ENCODE results near the gene ADAMTSL3.

The ADAMTSL3 gene

DNA sequence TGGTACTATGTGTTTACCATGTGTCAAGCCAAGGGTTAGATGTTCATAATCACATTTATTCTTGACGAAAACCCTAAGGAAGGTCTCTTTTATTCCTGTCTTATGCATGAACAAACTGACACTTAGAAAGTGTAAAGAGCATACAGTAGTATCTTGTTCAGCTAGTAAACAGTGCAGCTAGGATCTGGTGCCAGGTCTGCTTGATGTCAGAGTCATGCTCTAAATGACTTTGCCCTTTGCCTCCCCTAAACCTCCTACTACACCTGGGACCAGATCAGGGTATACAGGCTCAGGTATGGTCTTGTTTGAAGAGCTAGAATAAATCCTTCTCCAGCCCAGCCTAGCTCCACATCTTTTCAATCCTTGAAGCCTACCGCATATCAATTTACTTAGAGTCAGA, 232.4 kb downstream of the ADAMTSL3 start:
- no peak for DNase-seq

DNA sequence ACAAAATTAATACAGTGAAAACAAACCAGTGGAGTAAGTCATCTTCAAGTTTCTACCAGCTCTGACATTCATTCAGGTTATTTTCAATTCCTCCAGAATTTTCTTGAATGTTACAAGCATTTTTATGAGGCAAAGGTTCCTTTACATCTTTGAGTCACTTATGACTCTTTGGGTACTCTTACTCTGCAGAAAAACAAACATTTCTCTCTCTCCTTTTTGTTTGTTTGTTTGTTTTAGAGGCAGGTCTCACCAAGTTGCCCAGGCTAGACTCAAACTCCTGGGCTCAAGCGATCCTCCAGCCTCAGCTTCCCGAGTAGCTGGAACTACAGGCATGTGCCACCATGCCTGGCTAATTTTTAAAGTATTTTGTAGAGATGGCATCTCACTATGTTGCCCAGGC, 233.5 kb downstream of the ADAMTSL3 start:
- no peak for DNase-seq

GRCh38 chr15:83887961-83888360, 234.0 kb downstream of the ADAMTSL3 start:
- DNase-seq: no peak

- DNase-seq: no peak
Observed at GRCh38 chr15:83889995-83890394, 236.1 kb downstream of the ADAMTSL3 start.

DNA sequence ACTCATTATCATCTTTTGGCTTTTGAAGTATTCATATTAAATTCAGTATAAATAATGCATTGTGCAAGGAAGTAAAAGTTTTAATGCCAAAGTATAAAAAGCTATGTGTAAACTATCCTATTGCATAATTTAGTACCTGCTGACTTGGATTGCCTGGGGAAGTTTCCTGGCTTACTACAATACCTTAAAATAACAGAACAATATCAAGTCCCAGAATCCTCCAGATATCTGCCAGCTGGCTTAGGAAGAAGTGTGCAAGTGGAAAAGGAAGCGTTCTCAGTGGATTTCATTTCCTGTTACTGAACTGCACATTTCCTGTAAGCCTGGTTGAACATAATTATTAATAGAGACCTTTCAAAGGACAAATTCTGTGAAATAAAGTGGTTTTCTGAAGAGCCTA, 236.7 kb downstream of the ADAMTSL3 start:
- no peak for DNase-seq

GRCh38 chr15:83892498-83892897, 238.6 kb downstream of the ADAMTSL3 start:
- no peak for DNase-seq

GRCh38 chr15:83893308-83893707, 239.4 kb downstream of the ADAMTSL3 start:
- DNase-seq: no peak

GRCh38 chr15:83897037-83897436, 243.1 kb downstream of the ADAMTSL3 start:
- DNase-seq: no peak

- no peak for DNase-seq
Observed at GRCh38 chr15:83898361-83898760, 244.4 kb downstream of the ADAMTSL3 start.

GRCh38 chr15:83899670-83900069, 245.7 kb downstream of the ADAMTSL3 start:
- no peak for DNase-seq

- no peak for DNase-seq
Observed at GRCh38 chr15:83904107-83905040, 250.5 kb downstream of the ADAMTSL3 start.

GRCh38 chr15:83905556-83906273, 251.8 kb downstream of the ADAMTSL3 start:
- DNase-seq: no peak

DNA sequence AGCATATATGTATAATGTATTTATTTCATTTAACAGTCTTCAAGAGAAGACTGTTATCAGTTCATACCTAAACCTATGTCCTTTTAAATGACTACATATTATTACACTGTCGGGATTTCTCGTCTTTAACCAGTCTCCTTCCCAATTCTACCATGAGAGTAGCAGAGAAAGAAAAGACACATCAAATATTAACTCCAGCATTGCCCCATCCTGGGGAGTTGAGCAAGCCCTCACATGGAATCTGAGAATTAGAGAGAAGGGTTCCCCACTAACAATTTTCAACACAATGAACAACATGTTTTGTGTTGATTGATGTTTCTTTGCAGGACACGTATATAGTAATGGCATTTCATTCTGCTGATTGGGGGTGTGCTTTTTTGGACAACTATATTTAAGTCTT, 257.4 kb downstream of the ADAMTSL3 start:
- DNase-seq: no peak

DNA sequence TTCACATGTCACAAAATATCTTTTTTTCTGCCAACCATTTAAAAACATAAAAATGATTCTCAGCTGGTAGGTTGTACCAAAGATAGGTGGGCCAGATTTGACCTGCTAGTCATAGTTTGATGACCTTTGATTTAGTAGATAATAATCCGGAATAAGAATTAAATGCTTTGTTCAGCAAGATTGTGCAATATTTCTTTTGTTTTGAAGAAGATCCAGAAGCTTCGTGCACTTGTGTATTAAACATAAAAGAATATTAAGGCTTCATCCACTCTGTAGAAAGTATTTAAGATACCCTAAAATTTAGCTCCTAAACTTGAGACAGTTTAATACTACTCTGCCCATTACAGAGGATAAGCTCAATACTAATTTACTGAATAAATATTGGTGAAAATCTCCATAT, 258.4 kb downstream of the ADAMTSL3 start:
- DNase-seq: no peak

DNA sequence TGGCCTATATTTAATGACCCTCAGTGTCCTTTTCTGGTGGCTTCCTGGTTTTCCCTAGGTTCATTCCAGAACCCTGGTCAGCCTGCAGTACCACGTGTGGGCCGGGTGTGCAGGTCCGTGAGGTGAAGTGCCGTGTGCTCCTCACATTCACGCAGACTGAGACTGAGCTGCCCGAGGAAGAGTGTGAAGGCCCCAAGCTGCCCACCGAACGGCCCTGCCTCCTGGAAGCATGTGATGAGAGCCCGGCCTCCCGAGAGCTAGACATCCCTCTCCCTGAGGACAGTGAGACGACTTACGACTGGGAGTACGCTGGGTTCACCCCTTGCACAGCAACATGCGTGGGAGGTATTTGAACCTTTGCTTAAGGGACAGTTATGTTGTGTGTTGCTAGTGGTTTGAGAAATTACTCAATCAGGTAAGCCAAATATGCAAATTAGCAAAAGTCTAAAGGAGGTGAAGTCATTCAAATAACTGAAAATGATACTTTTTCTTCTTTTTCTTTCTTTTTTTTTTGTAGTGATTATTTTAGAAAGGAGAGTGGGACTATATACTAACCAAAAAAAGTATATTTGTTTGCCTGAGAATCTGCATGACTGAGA, 259.2 kb downstream of the ADAMTSL3 start:
- DNase-seq: no peak

DNA sequence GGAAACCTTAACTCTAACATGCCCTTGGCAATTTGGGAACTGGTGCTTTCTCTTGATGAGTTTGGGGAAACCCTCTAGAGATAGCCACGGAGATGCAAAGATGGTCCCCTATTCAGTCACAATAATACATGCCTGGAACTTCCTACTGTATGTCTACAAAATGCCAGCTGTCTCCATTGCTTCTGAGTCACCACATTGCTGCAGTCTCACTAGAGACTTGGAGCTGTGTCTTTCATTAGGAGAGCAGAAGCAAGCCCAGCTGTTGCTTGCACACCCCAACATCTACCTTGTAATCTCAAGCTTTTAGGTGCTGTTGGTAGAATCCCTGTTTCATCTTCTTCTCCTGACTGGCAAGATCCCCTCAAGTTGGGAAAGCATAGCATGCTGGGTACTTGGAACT, 261.0 kb downstream of the ADAMTSL3 start:
- DNase-seq: no peak

DNA sequence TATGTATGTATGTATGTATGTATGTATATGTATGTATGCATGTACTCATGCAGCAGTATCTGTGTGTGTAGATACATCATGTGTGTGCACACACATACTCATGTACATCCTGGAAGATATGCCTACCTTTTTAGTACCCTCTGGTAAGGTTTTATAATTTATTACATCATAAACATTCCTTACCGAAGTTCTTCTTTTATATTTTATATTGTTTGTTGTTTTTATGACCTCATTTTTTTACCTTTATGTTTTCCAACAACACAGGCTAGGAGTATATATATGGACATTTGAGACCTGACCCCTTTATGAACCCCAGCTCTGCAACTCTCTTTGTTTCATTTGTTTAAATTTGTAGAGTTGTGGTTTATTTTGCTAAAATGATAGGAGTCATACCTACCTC, 263.5 kb downstream of the ADAMTSL3 start:
- DNase-seq: no peak

GRCh38 chr15:83918011-83918410, 264.1 kb downstream of the ADAMTSL3 start:
- no peak for DNase-seq

DNA sequence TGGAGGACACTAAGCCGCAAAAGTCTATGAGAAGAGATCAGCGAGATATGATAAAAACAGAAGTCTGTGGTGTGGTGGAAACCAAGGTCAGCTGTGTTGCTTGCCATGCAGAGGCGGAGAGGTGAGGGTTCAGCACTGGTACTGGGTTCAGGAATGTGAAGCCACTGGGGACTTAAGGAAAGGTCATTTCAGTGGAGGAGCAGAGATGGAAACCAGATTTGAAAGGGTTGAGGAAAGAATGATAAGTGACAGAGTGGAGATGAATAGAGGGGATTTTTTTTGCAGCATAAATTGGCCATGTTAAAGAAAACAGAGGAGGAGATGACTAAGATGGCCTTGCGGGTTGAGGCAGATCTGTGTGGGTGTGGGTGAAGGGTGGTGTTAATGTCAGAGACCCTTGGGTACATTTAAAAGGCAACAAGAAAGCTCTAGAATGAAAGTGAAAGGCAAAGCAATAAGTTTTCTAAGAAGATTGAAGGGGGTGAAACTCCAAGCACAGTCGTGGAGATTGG, 265.5 kb downstream of the ADAMTSL3 start:
- DNase-seq: no peak

- DNase-seq: no peak
Observed at GRCh38 chr15:83919978-83920510, 266.1 kb downstream of the ADAMTSL3 start.

DNA sequence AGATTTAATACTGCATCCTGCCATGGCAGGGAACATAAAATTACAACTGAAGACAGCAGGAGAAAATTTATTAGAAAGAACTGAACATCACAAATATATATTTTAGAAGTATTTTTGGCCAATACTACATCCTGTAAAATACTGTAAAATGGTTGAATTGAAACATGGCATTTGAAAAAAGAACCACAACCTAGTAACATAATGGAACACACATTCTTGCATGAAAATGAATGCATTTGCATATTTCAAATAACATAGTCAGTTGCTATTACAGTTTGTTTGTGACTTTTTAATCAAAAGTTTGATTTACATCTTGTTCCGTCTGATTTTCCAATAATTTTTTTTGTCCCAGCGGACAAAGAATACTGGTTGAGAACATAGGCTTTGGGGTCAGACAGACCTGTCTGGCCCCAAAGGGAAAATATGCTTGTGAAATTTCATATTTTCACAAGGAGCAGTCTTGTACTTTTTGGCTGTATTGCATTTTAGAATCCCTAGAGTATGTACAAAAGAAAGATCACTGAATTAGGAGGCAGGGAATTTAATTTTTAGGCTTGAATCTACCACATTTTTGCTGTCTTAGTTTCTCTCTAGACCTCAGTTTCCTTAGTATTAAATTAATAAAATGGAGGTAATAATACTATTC, 268.8 kb downstream of the ADAMTSL3 start:
- DNase-seq: no peak

DNA sequence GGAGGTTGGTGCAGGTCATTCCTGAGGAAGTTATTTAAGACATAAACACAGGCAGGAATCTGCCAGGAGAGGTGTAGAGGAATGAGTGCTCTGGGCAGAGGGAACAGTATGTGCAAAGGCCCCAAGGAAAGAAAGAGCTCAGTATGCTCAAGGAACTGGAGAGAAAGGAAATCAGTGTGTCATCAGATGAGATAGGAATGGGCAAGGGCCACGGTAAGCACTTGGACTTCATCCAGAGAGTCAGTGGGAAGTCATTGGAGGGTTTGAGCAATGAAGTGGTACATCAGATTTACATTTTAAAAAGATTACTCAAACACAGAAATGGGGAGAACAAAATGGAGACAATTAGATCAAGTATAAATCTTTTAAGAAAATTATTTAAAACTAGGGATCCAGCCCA, 272.2 kb downstream of the ADAMTSL3 start:
- DNase-seq: no peak
